ENCODE results near the gene HSPA4.
A peak's percentile ranks its signal among the peaks of the same experiment; 100 is the strongest.
"Not testable (repeated sequence)": the region's sequence is repeated elsewhere in the genome, so short reads cannot be mapped to it uniquely, and the experiment has no call there.

HSPA4 gene

GRCh38 chr5:133051542-133052316, at the start of gene HSPA4:
Gene HSPA4, plus strand, starts transcription at chr5:133052013. Its CDS starts 238 bp downstream, at chr5:133052251.
- peak; percentile 96 for DNase-seq (ENCODE audit: low spot score)

DNA sequence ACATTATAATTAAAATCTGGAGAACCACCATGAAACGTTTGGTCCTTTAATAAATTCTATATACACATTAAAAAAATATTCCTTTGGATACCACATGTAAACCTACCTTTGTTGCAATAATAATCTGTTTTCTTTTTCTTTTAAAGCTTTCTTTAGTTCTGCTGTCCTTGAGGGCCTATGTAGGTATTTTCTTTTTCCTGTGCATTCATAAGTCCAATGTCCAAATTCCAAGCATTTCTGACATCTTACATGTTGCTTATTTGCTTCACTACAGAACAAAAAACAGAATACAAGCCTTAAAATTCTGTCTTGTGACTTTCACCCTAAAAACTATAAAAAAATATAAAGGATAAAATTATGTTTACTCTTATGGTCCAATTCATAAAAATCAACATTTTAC, 45.2 kb upstream of the HSPA4 start:
- DNase-seq (ENCODE audit: low spot score) = no peak

GRCh38 chr5:133008455-133008854, 43.4 kb upstream of the HSPA4 start:
- not testable (repeated sequence) for DNase-seq (ENCODE audit: low spot score)

GRCh38 chr5:133015466-133015865, 36.3 kb upstream of the HSPA4 start:
- DNase-seq (ENCODE audit: low spot score) = no peak

GRCh38 chr5:133017964-133018363, 33.8 kb upstream of the HSPA4 start:
- no peak for DNase-seq (ENCODE audit: low spot score)

GRCh38 chr5:133019471-133019870, 32.3 kb upstream of the HSPA4 start:
- DNase-seq (ENCODE audit: low spot score) = not testable (repeated sequence)

DNA sequence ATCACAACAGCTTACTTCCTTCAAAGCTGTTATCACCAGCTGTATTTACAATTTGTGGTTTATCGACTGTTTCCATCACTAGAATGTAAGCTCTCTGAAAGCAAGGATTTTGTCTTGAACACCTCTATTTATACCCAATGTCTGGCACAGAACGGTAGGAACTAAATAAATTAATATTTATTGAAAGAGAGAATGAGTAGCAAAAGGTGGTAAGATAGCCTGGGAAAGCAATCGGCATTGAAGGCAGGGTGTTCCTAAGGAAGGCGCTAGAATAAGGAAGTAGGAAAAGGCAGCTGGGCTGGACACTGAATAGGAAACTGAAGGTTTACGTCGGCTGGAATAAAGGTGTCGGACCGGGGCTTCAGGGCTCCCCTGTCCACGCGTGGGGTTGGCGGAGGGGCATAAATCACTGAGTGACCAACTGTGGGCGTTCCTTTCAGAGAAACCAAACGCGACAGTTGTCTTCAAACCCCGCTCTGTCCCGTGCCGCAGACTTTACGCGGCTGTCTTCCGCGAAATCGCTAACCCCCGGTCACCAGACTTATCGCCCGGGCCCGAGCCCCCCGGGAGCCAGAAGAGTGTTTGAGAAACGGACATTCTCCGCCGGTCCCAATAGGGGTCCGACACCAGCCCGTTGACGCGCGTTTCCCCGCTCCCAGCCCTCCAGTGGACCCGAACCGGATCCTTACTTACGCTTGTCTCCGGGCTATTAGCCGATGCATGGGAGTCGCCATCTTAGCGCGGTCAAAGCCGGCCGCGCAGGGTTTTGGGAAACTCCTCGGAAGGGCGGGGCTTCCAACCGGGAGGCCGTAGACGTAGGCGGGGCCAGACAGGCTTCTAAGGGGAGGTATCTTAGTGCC, 25.8 kb upstream of the HSPA4 start, which contains the start of gene ZCCHC10:
Gene ZCCHC10 (minus strand): TSS at position 746 of the 860 bp plus-strand sequence. CDS start 12 bp downstream, at position 734.
- peak; percentile 88 for DNase-seq (ENCODE audit: low spot score)

DNA sequence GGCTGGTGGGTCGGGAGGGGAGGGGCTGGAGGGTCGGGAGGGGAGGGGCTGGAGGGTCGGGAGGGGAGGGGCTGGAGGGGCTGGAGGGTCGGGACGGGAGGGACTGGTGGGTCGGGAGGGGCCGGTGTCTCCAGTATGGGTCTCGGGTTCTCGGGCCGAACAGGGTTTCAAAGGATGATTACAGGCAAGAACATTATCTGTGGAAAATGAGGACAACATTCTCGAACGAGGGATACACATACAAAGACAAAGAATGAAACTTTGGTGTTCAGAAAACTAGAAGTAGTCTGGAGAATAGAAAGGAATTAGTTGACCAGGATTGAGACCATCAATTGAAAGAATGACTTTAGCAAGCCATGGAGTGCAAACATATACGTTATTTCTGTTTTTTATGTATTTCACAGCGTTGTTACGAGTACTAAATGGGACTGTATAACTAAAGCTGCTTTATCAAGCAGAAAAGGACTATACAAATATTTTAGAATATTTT, 25.1 kb upstream of the HSPA4 start:
- no peak for DNase-seq (ENCODE audit: low spot score)

DNA sequence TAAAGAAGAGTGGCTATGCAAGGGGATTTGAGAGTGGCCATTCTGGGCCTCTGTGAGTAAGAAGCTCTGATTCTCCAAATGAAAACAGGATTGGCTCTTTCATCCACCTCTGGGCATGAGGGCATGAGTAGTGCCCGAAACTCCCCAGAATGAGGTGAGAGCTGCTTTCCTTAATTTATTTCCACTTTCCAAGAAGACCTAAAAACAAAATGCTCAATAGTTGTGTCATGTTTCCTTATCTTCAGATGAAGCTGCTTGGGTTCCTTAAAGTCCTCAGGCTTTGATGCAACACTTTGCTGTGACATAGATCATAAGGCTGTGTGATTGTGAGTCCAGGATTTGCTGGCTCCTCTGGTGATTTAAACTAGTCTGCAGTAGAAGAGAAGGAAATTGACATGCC, 22.4 kb upstream of the HSPA4 start:
- DNase-seq (ENCODE audit: low spot score) = no peak

GRCh38 chr5:133030343-133031005, 21.3 kb upstream of the HSPA4 start:
- DNase-seq (ENCODE audit: low spot score) = no peak

DNA sequence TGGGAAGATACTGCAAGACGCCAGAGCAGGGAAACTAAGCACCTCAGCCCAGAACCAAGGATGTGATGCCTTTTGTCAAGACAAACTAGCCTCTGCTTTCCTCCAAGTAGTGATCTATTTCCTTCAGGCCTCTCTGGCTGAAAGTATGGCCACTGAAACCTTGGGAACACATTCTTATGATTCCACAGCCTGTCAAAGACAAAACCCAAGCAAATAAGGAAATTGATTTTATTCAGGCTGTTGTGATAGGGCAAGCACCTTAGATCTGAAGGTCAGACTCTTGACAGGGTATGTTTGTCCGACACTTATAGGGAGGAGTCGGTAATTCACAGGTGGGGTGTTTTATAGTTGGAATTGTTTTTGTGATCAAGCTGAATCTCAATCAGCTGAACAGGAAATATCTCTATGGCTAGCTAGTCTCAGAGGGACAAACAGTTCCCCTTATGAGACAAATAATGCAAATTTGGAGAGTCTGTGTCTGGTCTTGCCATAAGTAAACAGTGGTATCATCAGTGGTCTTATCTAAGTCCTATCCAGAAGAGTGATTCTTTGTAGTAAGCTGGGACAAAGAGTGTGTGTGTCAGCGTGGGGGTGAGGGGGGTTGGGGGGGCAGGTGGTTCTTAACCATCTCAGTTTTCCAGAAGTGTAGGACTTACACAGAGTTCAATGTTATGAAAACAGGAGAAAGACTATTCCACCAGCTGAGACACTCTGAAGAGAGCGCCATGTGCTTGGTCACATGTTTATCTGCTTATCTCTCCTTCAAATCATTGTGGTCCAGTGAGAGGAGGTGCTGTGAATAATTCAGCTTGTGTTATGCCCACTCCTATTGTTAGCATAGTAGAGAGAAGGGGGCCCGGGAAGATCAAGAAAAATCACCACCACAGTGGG, 18.7 kb upstream of the HSPA4 start:
- no peak for DNase-seq (ENCODE audit: low spot score)

DNA sequence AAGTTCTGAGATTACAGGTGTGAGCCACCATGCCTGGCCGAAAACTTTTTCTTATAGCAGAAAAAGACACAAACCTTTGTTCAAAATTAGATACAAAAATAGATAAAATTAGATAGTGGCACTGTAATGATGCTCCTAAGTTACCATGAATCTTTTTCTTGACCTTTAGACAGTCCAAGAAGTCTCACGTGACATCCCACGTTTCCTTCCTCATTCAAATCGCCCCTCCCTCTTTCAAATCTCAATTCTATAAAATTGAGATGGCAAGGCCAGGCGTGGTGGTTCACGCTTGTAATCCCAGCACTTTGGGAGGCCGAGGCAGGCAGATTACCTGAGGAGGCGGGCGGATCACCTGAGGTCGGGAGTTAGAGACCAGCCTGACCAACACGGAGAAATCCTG, 17.7 kb upstream of the HSPA4 start:
- no peak for DNase-seq (ENCODE audit: low spot score)

GRCh38 chr5:133035224-133035623, 16.6 kb upstream of the HSPA4 start:
- DNase-seq (ENCODE audit: low spot score) = no peak

DNA sequence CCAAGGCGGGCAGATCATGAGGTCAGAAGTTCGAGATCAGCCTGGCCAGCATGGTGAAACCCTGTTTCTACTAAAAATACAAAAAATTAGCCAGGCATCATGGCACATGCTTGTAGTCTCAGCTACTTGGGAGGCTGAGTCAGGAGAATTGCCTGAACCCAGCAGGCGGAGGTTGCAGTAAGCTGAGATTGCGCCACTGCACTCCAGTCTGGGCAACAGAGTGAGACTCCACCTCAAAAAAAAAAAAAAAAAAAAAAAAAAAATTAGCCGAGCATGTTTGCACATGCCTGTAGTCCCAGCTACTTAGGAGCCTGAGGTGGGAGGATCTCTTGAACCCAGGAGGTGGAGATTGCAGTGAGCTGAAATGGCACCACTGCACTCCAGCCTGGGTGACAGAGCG, 15.1 kb upstream of the HSPA4 start:
- DNase-seq (ENCODE audit: low spot score) = not testable (repeated sequence)

- no peak for DNase-seq (ENCODE audit: low spot score)
These were observed 10.5 kb upstream of the HSPA4 start for GRCh38 chr5:133041157-133041784.

- DNase-seq (ENCODE audit: low spot score) = no peak
These were observed 9.9 kb upstream of the HSPA4 start for GRCh38 chr5:133041910-133042309.

DNA sequence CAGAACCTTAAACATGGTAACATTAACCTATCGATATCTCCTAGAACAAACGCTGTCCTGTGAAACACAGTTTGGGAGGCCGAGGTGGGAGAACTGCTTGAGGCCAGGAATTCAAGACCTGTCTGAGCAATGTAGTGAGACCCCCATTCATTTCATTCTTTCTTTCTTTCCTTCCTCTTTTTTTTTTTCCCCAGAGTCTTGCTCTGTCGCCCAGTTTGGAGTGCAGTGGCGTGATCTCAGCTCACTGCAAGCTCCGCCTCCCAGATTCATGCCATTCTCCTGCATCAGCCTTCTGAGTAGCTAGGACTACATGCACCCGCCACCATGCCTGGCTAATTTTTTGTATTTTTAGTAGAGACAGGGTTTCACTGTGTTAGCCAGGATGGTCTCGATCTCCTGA, 5.3 kb upstream of the HSPA4 start:
- DNase-seq (ENCODE audit: low spot score) = not testable (repeated sequence)

- no peak for DNase-seq (ENCODE audit: low spot score)
These were observed 4.4 kb upstream of the HSPA4 start for GRCh38 chr5:133047404-133047803.

DNA sequence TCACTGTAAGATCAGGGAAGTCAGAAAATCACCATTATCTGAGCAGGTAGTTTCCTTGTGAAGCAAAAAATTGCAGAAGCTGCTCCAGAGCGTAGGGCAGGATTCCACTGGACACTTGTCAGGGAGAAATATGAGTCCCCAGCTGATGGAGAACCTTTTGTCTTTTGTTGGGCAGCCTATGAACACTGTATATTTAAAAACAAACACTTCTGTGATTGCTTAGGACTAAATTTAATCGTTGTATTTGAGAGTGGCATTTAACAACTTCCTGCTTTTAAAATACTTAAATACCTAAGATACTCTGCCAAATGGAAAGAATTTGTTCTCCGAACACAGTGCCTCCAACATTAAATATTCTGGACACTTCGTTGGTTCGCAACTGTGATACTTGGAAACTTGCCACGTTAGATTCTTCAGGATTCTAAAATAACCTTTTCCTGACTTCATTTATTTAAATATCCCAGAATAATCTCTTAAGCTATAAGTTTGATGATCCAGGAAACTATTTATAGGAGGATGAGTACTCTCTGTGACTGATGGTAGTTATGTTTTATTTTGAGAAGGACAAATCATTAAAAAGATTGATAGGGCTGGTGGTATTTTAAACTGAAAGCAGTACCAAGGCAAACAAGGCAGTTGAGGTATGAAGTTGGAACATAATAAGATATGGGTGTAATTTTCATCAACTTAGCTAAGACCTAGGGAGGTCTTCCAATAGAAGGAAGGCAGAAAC, 2.7 kb upstream of the HSPA4 start:
- no peak for DNase-seq (ENCODE audit: low spot score)

DNA sequence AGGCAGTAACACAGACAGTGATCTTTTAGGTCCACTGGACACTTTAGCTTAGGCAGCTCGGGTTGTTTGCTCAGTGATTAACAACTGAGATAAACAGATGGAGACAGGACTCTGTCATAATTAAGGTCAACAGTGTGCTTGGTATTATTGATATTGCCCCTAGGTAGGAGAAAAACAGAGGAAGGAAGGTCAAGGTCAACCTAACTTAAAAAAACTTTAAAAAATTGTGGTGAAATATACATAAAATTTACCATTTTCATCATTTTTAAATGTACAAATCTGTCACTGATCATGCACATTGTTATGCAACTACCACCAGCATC, 2.1 kb upstream of the HSPA4 start:
- DNase-seq (ENCODE audit: low spot score) = no peak

Data from CD4-positive, alpha-beta T cell treated with Interleukin-6 at 100 ng/mL for 8 hours (primary cell).